ENCODE data around the gene PALLD. TPM values are rescaled to one million over a fixed set of nuclear protein-coding genes. Genes with fewer than 3 reads are reported as not detected.
A peak's percentile ranks its signal among the peaks of the same experiment; 100 is the strongest.

The PALLD gene
- total RNA-seq, 4 donors from 2014 or later: 1,903 to 3,507 (median 2,130) TPM

GRCh38 chr4:168891086-168891485, 394.2 kb downstream of the PALLD start:
- peaks cover 51 to 88% (median 74%) of the 10 kb centered on the region in 4 donors for H3K36me3 ChIP-seq
- H3K27me3 ChIP-seq: no peaks in the 10 kb centered on the region
- intact Hi-C loops (cut with DNase I): no loop called here
- H3K27ac ChIP-seq (replicated peaks in 1 of 4): peak overlapping the region; percentile 46 to 67 (median 50)
- 96% methylated on average over 2 of the region's 2 CpGs for WGBS
- H3K4me1 ChIP-seq: peaks cover 37 to 76% (median 71%) of the 10 kb centered on the region in 4 donors
- no peak overlapping the region for H3K4me3 ChIP-seq
- no peaks in the 10 kb centered on the region for H3K9me3 ChIP-seq
- TF ChIP-seq EP300 (IDR thresholded peaks at IDR 0.05) (no peak), CTCF (IDR thresholded peaks at IDR 0.05) (no peak)
- DNase-seq (ENCODE audit: extremely low spot score): no peak

- Histone ChIP-seq H3K27ac (replicated peaks in 1 of 4) (peak overlapping the region; percentile 46 to 67 (median 50)), H3K27me3 (no peaks in the 10 kb centered on the region), H3K4me3 (no peak overlapping the region), H3K9me3 (no peaks in the 10 kb centered on the region), H3K4me1 (peaks cover 32 to 70% (median 66%) of the 10 kb centered on the region in 4 donors), H3K36me3 (peaks cover 57 to 90% (median 79%) of the 10 kb centered on the region in 4 donors)
- intact Hi-C loops (cut with DNase I): no loop called here
- 90% methylated on average over 3 of the region's 3 CpGs for WGBS
- no peak for DNase-seq (ENCODE audit: extremely low spot score)
- TF ChIP-seq POLR2A (IDR thresholded peaks at IDR 0.05; ENCODE audit: low read depth): no peak
- no peak for TF ChIP-seq POLR2AphosphoS5 (IDR thresholded peaks at IDR 0.05)
- TF ChIP-seq CTCF (IDR thresholded peaks at IDR 0.05): no peak
- TF ChIP-seq EP300 (IDR thresholded peaks at IDR 0.05): no peak
Measured at GRCh38 chr4:168891688-168892087, 394.8 kb downstream of the PALLD start.

- peaks cover 65 to 94% (median 86%) of the 10 kb centered on the region in 4 donors for H3K36me3 ChIP-seq
- no peaks in the 10 kb centered on the region for H3K27me3 ChIP-seq
- DNase-seq (ENCODE audit: extremely low spot score): no peak
- no peaks in the 10 kb centered on the region for H3K9me3 ChIP-seq
- TF ChIP-seq EP300 (IDR thresholded peaks at IDR 0.05) (no peak), POLR2AphosphoS5 (IDR thresholded peaks at IDR 0.05) (no peak), POLR2A (IDR thresholded peaks at IDR 0.05; ENCODE audit: low read depth) (no peak), CTCF (IDR thresholded peaks at IDR 0.05) (no peak)
- no peak overlapping the region for H3K4me3 ChIP-seq
- intact Hi-C loops (cut with DNase I): no loop called here
- peaks cover 27 to 65% (median 60%) of the 10 kb centered on the region in 4 donors for H3K4me1 ChIP-seq
- peak overlapping the region; percentile 33 to 67 (median 46) for H3K27ac ChIP-seq (replicated peaks in 1 of 4)
Measured at GRCh38 chr4:168892475-168892874, 395.6 kb downstream of the PALLD start.

- Histone ChIP-seq H3K27me3 (no peaks in the 10 kb centered on the region), H3K4me1 (peaks cover 23 to 61% (median 56%) of the 10 kb centered on the region in 4 donors), H3K9me3 (no peaks in the 10 kb centered on the region), H3K4me3 (no peak overlapping the region), H3K36me3 (peaks cover 72 to 99% (median 93%) of the 10 kb centered on the region in 4 donors), H3K27ac (replicated peaks in 1 of 4) (peak overlapping the region; percentile 33 to 67 (median 46))
- DNase-seq (ENCODE audit: extremely low spot score): no peak
- WGBS: 54% methylated on average over 2 of the region's 2 CpGs
- no peak for TF ChIP-seq POLR2A (IDR thresholded peaks at IDR 0.05; ENCODE audit: low read depth)
- no peak for TF ChIP-seq CTCF (IDR thresholded peaks at IDR 0.05)
- TF ChIP-seq POLR2AphosphoS5 (IDR thresholded peaks at IDR 0.05): no peak
- TF ChIP-seq EP300 (IDR thresholded peaks at IDR 0.05): no peak
- intact Hi-C loops (cut with DNase I): no loop called here
Measured at GRCh38 chr4:168893205-168893604, 396.4 kb downstream of the PALLD start.

- Histone ChIP-seq H3K27ac (replicated peaks in 1 of 4) (peak overlapping the region in 3 of 4 donors; percentile 33 to 67 (median 47)), H3K36me3 (peaks cover 78 to 99% (median 96%) of the 10 kb centered on the region in 4 donors), H3K9me3 (no peaks in the 10 kb centered on the region), H3K4me3 (no peak overlapping the region), H3K4me1 (peaks cover 18 to 61% (median 50%) of the 10 kb centered on the region in 4 donors), H3K27me3 (no peaks in the 10 kb centered on the region)
- 60% methylated on average over 3 of the region's 3 CpGs for WGBS
- intact Hi-C loops (cut with DNase I): no loop called here
- TF ChIP-seq POLR2AphosphoS5 (IDR thresholded peaks at IDR 0.05) (peak in 1 of 2 donors; percentile 40), EP300 (IDR thresholded peaks at IDR 0.05) (no peak)
- DNase-seq (ENCODE audit: extremely low spot score): no peak
Measured at GRCh38 chr4:168893807-168894206, 397.0 kb downstream of the PALLD start.
